DND-41 (cell line): ENCODE data around the gene IQGAP2.

Source experiments
- ATAC-seq: fragments of 200-7000 bp; cut with Tn5 transposase; 3 replicates; pipeline ENCODE4 v1.9.1; 2021; ENCODE audit warnings: low read depth; ENCODE audit not compliant: insufficient read depth
- DNase-seq: peaks from one replicate; pipeline ENCODE4 v3.0.0-alpha.2; 2020
- H2AFZ ChIP-seq: 2 replicates; pipeline ENCODE4 v1.6.0; 2012; ENCODE audit warnings: low read depth, low read length
- H3K27ac ChIP-seq: 2 replicates; pipeline ENCODE4 v1.5.1; 2012; ENCODE audit warnings: low read length, inconsistent platforms
- H3K27me3 ChIP-seq: fragments of 200-600 bp; sonication (generic); 2 replicates; pipeline ENCODE4 v1.6.0; 2012; ENCODE audit warnings: low read length, mild to moderate bottlenecking, inconsistent platforms; ENCODE audit not compliant: insufficient read depth, poor library complexity
- H3K36me3 ChIP-seq: 2 replicates; pipeline ENCODE4 v1.5.1; 2012; ENCODE audit warnings: low read length, inconsistent platforms; ENCODE audit not compliant: insufficient read depth
- H3K4me1 ChIP-seq: 2 replicates; pipeline ENCODE4 v1.5.1; 2012; ENCODE audit warnings: mild to moderate bottlenecking, low read length; ENCODE audit not compliant: insufficient read depth
- H3K4me2 ChIP-seq: 2 replicates; pipeline ENCODE4 v1.6.0; 2012; ENCODE audit warnings: mild to moderate bottlenecking, moderate library complexity, low read length, inconsistent platforms; ENCODE audit not compliant: insufficient read depth
- H3K4me3 ChIP-seq, 2 experiments: fragments of 200-600 bp in 1 of 2; shearing (Covaris generic) in 1 of 2; 2 replicates each; pipeline ENCODE4 v1.5.1; 2012 to 2016; ENCODE audit warnings: inconsistent platforms in 2 of 2, low read length in 2 of 2, mild to moderate bottlenecking in 2 of 2, low read depth in 1 of 2, moderate library complexity in 1 of 2
- H3K79me2 ChIP-seq: 2 replicates; pipeline ENCODE4 v1.6.0; 2012; ENCODE audit warnings: low read length, inconsistent platforms; ENCODE audit not compliant: insufficient read depth
- H3K9ac ChIP-seq: 2 replicates; pipeline ENCODE4 v1.6.0; 2012; ENCODE audit warnings: low read depth, mild to moderate bottlenecking, inconsistent platforms, low read length, moderate library complexity
- H3K9me3 ChIP-seq: 2 replicates; pipeline ENCODE4 v1.5.1; 2012; ENCODE audit warnings: low read length, moderate library complexity, mild to moderate bottlenecking, inconsistent platforms; ENCODE audit not compliant: insufficient read depth, severe bottlenecking
- H4K20me1 ChIP-seq: 2 replicates; pipeline ENCODE4 v1.6.0; 2012; ENCODE audit warnings: low read length; ENCODE audit not compliant: insufficient read depth
- EZH2 ChIP-seq: IDR thresholded peaks from 3 replicates; pipeline ENCODE4 v1.6.1; 2012; ENCODE audit warnings: borderline replicate concordance, low read depth, mild to moderate bottlenecking, moderate library complexity, low read length, inconsistent platforms; ENCODE audit not compliant: severe bottlenecking
- TF ChIP-seq, protein P1 (sequence below): IDR thresholded peaks from 2 replicates; pipeline ENCODE4 v1.5.1; 2012; ENCODE audit warnings: borderline replicate concordance, low read length, moderate library complexity, mild to moderate bottlenecking; ENCODE audit not compliant: poor library complexity, severe bottlenecking; ENCODE audit errors: extremely low read depth

Gene IQGAP2

DNA sequence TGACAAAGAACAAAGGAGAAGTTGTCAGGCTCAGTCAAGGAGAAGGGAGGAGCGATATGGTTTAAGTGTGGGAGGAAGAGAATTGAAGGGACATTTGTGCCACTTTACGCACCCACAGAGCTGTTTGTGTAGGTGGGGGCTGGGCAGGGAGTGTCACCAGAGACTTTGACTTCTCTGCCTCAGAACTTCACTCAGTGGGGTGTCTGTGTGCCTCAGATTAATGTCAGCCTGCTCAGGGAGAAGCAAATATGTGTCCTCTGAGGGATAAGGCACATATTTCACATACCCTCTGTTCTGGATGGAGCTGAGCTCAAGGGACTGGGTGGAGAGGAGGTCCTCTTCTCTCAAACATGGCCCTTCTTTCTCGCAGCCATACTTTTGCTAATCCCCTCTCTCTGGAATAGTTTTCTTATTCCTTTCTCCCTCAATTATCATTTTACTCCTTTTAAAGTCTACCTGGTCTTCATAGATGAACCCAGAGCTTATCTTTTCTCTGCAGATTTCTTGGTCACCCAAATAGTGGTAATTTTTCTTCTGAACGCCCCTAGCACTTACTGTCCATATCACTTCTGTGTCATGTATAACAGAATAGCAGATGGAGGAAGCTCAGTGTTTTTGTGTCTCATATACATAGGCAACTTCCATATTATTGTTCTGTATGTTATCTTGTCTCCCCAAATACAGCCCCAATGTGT is 77.0 kb downstream of the IQGAP2 start:
- H3K27ac ChIP-seq, result no peak overlapping the region
- H3K36me3 ChIP-seq, result no peaks in the 10 kb centered on the region
- H3K4me1 ChIP-seq, result no peaks in the 10 kb centered on the region
- H3K27me3 ChIP-seq, result no peaks in the 10 kb centered on the region
- H2AFZ ChIP-seq, result no peak overlapping the region
- TF ChIP-seq, protein P1, sequence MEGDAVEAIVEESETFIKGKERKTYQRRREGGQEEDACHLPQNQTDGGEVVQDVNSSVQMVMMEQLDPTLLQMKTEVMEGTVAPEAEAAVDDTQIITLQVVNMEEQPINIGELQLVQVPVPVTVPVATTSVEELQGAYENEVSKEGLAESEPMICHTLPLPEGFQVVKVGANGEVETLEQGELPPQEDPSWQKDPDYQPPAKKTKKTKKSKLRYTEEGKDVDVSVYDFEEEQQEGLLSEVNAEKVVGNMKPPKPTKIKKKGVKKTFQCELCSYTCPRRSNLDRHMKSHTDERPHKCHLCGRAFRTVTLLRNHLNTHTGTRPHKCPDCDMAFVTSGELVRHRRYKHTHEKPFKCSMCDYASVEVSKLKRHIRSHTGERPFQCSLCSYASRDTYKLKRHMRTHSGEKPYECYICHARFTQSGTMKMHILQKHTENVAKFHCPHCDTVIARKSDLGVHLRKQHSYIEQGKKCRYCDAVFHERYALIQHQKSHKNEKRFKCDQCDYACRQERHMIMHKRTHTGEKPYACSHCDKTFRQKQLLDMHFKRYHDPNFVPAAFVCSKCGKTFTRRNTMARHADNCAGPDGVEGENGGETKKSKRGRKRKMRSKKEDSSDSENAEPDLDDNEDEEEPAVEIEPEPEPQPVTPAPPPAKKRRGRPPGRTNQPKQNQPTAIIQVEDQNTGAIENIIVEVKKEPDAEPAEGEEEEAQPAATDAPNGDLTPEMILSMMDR, result no peak
- no peak for TF ChIP-seq EZH2
- H4K20me1 ChIP-seq, result no peaks in the 10 kb centered on the region
- no peaks in the 10 kb centered on the region for H3K9me3 ChIP-seq
- H3K4me2 ChIP-seq, result no peak overlapping the region
- no peak for ATAC-seq
- no peak overlapping the region for H3K4me3 ChIP-seq
- DNase-seq, result no peak
- H3K79me2 ChIP-seq, result no peaks in the 10 kb centered on the region
- no peak overlapping the region for H3K9ac ChIP-seq

DNA sequence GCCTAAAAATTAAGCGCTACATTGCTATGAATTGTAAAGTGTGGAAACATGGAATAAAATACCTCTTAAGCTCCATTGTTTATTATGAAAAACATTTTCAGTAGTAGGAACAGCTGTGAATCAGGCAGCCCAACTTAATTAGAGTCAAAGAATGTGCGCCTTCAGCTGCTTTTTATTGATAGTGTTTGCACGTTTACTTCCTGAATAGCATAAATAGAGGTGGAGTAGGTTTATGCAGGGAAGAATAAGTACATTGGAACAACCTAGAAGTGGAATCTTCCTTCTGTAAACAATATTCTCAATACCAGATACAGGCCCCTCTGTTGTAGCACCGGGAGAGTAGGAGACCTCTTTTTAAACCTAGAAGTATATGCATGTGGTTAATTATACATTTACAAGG is 79.9 kb downstream of the IQGAP2 start:
- no peak overlapping the region for H3K4me3 ChIP-seq
- no peak for DNase-seq
- no peak for TF ChIP-seq EZH2
- TF ChIP-seq, protein P1, result no peak
- no peak overlapping the region for H3K9ac ChIP-seq
- no peaks in the 10 kb centered on the region for H3K36me3 ChIP-seq
- H3K79me2 ChIP-seq, result no peaks in the 10 kb centered on the region
- H2AFZ ChIP-seq, result no peak overlapping the region
- no peaks in the 10 kb centered on the region for H3K27me3 ChIP-seq
- H3K27ac ChIP-seq, result no peak overlapping the region
- no peaks in the 10 kb centered on the region for H4K20me1 ChIP-seq
- no peak for ATAC-seq
- H3K4me1 ChIP-seq, result no peaks in the 10 kb centered on the region
- H3K4me2 ChIP-seq, result no peak overlapping the region
- H3K9me3 ChIP-seq, result no peaks in the 10 kb centered on the region

DNA sequence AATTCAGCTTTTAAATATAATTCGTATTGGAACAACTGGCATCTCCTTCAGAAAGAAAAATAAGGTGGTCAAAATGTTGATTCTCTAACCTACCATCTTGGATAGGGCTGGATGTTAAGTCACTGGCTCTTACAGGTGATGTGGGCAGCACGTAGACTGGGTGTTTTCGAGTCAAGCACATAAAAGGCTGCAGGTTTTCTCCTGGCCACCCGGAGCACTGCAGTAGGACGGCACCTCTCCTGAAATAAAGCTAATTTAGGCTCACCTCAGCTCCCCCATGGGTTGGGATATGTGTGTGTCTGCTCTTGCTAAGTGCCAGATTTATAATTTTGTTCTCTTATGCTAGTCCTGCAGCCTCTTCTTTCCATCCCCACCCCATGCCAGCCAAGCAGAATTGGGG is 80.3 kb downstream of the IQGAP2 start:
- ATAC-seq, result no peak
- no peak overlapping the region for H3K4me3 ChIP-seq
- no peak overlapping the region for H3K27ac ChIP-seq
- H3K36me3 ChIP-seq, result no peaks in the 10 kb centered on the region
- no peak overlapping the region for H3K9ac ChIP-seq
- H3K4me2 ChIP-seq, result no peak overlapping the region
- TF ChIP-seq, protein P1, result no peak
- no peak for TF ChIP-seq EZH2
- DNase-seq, result no peak
- no peaks in the 10 kb centered on the region for H3K27me3 ChIP-seq
- no peak overlapping the region for H2AFZ ChIP-seq
- H4K20me1 ChIP-seq, result no peaks in the 10 kb centered on the region
- H3K79me2 ChIP-seq, result no peaks in the 10 kb centered on the region
- H3K4me1 ChIP-seq, result no peaks in the 10 kb centered on the region
- no peaks in the 10 kb centered on the region for H3K9me3 ChIP-seq
